Gastrocnemius medialis (tissue), 4 donors: ENCODE data around the gene VTI1A. TPM values are rescaled to one million over a fixed set of nuclear protein-coding genes. Genes with fewer than 3 reads are reported as not detected.

Experiments used
- ATAC-seq, 2 donors: fragments of 150-250 bp; one replicate each; pipeline ENCODE4 v1.9.1; 2016
- DNase-seq, 2 donors: peaks; one replicate each; pipeline ENCODE4 v3.0.0-alpha.2; 2019
- H3K27ac ChIP-seq, 4 donors: fragments of 200-600 bp; sonication (generic); 1 replicate in 1 of 4; 2 replicates in 3 of 4; pipeline ENCODE4 v1.5.1; 2016 to 2018; ENCODE audit warnings: mild to moderate bottlenecking in 2 of 4, moderate library complexity in 1 of 4
- H3K27me3 ChIP-seq, 3 donors: fragments of 200-600 bp; sonication (generic) in 2 of 3; 1 replicate in 1 of 3; 2 replicates in 2 of 3; pipeline versions ENCODE4 v1.5.1 to v1.6.0; 2016 to 2019; ENCODE audit warnings: mild to moderate bottlenecking in 1 of 3, moderate library complexity in 1 of 3
- H3K36me3 ChIP-seq, 2 donors: fragments of 200-600 bp; sonication (generic) in 1 of 2; one replicate each; pipeline ENCODE4 v1.5.1; 2017 to 2018
- H3K4me1 ChIP-seq, 2 donors: fragments of 200-600 bp; sonication (generic) in 1 of 2; one replicate each; pipeline ENCODE4 v1.5.1; 2016 to 2017; ENCODE audit warnings: mild to moderate bottlenecking in 2 of 2
- H3K4me3 ChIP-seq, 4 donors: fragments of 200-600 bp; sonication (generic) in 3 of 4; 1 replicate in 1 of 4; 2 replicates in 3 of 4; pipeline ENCODE4 v1.5.1; 2016 to 2019; ENCODE audit warnings: mild to moderate bottlenecking in 2 of 4
- H3K9me3 ChIP-seq, 3 donors: fragments of 200-600 bp; sonication (generic) in 2 of 3; 1 replicate in 1 of 3; 2 replicates in 2 of 3; pipeline ENCODE4 v1.5.1; 2016 to 2019
- POLR2A ChIP-seq, 2 donors: fragments of 450-650 bp; IDR thresholded peaks; one replicate each; pipeline ENCODE4 v1.6.1; 2017; ENCODE audit warnings: antibody characterized with exemption in 2 of 2, mild to moderate bottlenecking in 2 of 2, moderate library complexity in 2 of 2
- in situ Hi-C, 4 donors: fragments of 200-750 bp; cut with MboI; loops; one replicate each; pipeline versions ENCODE4 v1.15.0 to v1.8.0; 2017; ENCODE audit warnings: low sequenced_read_pairs in 4 of 4
- intact Hi-C: fragments of 100-400 bp; cut with DNase I; formaldehyde crosslinking; loops from one replicate; pipeline ENCODE4 v1.15.1; 2023; ENCODE audit warnings: low total_unique reads
- total RNA-seq, 4 donors: library from RNA; depleted of rRNA; stranded (reverse); fragments of >200 nt; gene quantifications; one replicate each; pipeline versions ENCODE4 v1.1.0 to v1.2.3, GENCODE V29; 2016
- TF ChIP-seq, protein P1 (sequence below), 5 experiments: fragments of 450-650 bp in 3 of 5; fragments of 200-600 bp in 2 of 5; sonication (generic) in 2 of 5; IDR thresholded peaks in 4 of 5; conservative IDR thresholded peaks in 1 of 5; 1 replicate in 4 of 5; 2 replicates in 1 of 5; pipeline ENCODE4 v1.5.1; 2016 to 2019; ENCODE audit warnings: antibody characterized with exemption in 5 of 5, mild to moderate bottlenecking in 3 of 5, moderate library complexity in 3 of 5

VTI1A gene
- total RNA-seq, 4 donors from 2014 or later: 26.5 to 51.2 (median 30.6) TPM

DNA sequence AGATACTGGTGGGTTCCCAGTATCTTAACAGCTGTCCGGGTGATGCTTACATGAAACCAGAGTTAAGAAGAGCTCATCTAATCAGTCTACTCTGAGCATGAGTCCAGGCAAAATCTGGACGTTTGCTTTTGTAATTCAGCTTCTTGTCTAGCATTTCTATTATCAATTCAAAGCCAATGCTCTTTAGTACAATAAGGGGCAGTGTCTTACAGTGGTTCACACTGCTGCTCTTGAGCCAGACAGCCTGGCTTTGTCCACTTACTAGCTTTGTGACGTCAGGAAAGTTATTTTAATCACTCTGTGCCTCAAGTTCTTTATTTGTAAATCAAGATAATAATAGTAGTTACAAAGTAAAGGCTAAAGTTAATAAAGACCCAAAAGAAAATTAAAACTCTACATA, 275.7 kb downstream of the VTI1A start:
- H3K4me3 ChIP-seq: no peak overlapping the region
- no peaks in the 10 kb centered on the region for H3K4me1 ChIP-seq
- H3K27ac ChIP-seq: no peak overlapping the region
- ATAC-seq (no peak), DNase-seq (no peak)
- no peaks in the 10 kb centered on the region for H3K9me3 ChIP-seq
- no peak for TF ChIP-seq POLR2A (IDR thresholded peaks at IDR 0.05)
- TF ChIP-seq, protein P1, sequence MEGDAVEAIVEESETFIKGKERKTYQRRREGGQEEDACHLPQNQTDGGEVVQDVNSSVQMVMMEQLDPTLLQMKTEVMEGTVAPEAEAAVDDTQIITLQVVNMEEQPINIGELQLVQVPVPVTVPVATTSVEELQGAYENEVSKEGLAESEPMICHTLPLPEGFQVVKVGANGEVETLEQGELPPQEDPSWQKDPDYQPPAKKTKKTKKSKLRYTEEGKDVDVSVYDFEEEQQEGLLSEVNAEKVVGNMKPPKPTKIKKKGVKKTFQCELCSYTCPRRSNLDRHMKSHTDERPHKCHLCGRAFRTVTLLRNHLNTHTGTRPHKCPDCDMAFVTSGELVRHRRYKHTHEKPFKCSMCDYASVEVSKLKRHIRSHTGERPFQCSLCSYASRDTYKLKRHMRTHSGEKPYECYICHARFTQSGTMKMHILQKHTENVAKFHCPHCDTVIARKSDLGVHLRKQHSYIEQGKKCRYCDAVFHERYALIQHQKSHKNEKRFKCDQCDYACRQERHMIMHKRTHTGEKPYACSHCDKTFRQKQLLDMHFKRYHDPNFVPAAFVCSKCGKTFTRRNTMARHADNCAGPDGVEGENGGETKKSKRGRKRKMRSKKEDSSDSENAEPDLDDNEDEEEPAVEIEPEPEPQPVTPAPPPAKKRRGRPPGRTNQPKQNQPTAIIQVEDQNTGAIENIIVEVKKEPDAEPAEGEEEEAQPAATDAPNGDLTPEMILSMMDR (IDR thresholded peaks at IDR 0.05 in 4 of 5, conservative IDR thresholded peaks at IDR 0.05 in 1 of 5): no peak
- no peaks in the 10 kb centered on the region for H3K27me3 ChIP-seq
- intact Hi-C loops (loop anchor here (5.0 to 10.0 kb wide), 2 partner anchors 405 to 662 kb away; no protein-coding TSS in a partner anchor), in situ Hi-C loops (loop anchor here in 3 of 4 donors (10.0 to 25.0 kb wide), 4 partner anchors 402 to 665 kb away; no protein-coding TSS in a partner anchor)
- H3K36me3 ChIP-seq: no peaks in the 10 kb centered on the region

DNA sequence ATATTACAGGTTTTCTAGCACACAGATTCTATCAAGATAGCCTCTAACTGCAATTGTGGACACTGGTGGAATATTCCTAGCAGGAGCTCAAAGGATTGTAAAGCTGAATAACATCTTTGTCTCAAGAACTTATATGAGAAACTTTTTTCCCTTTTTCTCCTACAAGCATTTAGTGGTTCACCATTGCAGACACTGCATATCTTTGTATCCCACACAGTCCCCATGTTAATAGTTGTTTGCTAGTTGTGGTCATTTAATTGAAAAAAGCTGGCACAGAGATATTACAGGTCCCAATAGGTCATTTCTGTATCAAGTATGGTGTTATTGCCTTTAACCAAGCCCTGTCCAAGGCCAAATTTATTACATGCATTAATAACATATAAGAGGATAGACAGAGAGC, 276.9 kb downstream of the VTI1A start:
- H3K9me3 ChIP-seq: no peaks in the 10 kb centered on the region
- ATAC-seq: no peak
- DNase-seq: no peak
- no peak overlapping the region for H3K4me3 ChIP-seq
- in situ Hi-C loops (loop anchor here in 3 of 4 donors (10.0 to 25.0 kb wide), 4 partner anchors 401 to 663 kb away; no protein-coding TSS in a partner anchor), intact Hi-C loops (loop anchor here (5.0 to 10.0 kb wide), 2 partner anchors 403 to 661 kb away; no protein-coding TSS in a partner anchor)
- no peaks in the 10 kb centered on the region for H3K27me3 ChIP-seq
- H3K27ac ChIP-seq: no peak overlapping the region
- TF ChIP-seq, protein P1 (IDR thresholded peaks at IDR 0.05 in 4 of 5, conservative IDR thresholded peaks at IDR 0.05 in 1 of 5): no peak
- no peak for TF ChIP-seq POLR2A (IDR thresholded peaks at IDR 0.05)
- no peaks in the 10 kb centered on the region for H3K36me3 ChIP-seq
- no peaks in the 10 kb centered on the region for H3K4me1 ChIP-seq

DNA sequence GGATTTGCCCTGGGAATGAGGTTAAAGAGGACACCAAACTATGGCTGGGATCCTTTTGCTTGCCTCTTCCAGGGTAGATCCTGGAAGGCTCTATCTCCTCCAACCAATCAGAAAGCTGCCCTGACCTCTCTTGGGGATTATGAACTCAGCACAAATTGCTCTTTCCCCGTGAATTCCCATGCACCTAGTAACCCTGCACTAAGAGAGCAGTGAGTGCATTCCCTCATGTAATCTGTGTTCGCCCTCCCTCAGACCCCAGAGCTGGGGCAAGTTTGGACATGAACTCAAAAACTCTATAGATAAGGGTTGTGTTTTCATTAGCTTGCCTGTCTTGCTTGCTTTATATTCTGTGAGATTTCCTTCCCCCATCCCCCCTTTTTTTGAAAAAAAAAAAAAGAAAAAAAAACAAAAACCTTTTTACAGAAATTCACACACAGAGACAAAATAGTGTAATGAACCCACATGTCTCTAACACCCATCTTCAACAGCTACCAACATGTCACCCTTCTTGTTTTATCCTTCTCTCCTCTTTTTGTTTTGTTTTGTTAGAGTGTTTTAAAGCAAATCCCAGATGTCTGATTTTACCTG, 277.5 kb downstream of the VTI1A start:
- Histone ChIP-seq H3K36me3 (no peaks in the 10 kb centered on the region), H3K27ac (no peak overlapping the region), H3K9me3 (no peaks in the 10 kb centered on the region), H3K4me1 (no peaks in the 10 kb centered on the region), H3K27me3 (no peaks in the 10 kb centered on the region), H3K4me3 (no peak overlapping the region)
- in situ Hi-C loops (loop anchor here in 3 of 4 donors (10.0 to 25.0 kb wide), 4 partner anchors 400 to 663 kb away; no protein-coding TSS in a partner anchor), intact Hi-C loops (loop anchor here (5.0 to 10.0 kb wide), 2 partner anchors 403 to 660 kb away; no protein-coding TSS in a partner anchor)
- no peak for ATAC-seq
- TF ChIP-seq, protein P1 (IDR thresholded peaks at IDR 0.05 in 4 of 5, conservative IDR thresholded peaks at IDR 0.05 in 1 of 5): no peak
- TF ChIP-seq POLR2A (IDR thresholded peaks at IDR 0.05): no peak
- DNase-seq: no peak

DNA sequence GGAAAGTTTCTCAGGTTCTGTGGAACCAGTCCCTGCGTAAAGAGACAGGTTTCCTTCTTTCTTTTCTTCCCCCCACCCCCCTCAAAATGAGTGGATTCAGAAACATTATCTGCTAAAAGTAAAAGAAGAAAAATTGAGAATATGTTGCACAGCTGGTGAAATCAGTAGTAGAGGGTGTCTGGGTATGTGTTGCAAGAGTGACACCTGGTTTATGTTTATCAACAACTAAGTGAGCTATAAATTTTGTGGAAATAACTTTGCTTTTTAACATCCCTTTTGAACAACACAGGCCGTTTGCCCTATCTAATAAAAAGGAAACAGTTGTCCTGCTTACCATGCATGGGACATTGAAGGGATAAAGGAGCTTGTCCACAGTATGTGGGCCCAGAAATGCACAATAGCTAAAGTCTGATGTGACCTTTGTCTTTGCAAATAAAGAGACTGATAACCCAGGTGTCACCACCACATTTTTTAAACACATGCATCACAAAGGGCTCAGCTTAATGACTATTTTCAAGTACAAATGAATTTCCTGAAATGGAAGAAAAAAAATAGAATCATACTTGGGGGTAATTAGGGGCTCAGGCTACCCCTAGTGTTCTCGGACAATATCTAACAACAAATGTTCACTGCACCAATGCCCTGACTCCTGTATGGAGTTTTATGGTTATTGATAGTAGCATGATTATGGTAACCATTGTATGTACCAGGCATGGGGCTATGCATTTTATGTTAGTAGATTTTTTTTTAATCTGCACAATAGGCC, 281.3 kb downstream of the VTI1A start:
- no peak overlapping the region for H3K4me3 ChIP-seq
- H3K4me1 ChIP-seq: peaks cover 0 to 4% of the 10 kb centered on the region in 2 donors
- no peaks in the 10 kb centered on the region for H3K27me3 ChIP-seq
- no peak overlapping the region for H3K27ac ChIP-seq
- ATAC-seq (no peak), DNase-seq (no peak)
- no peaks in the 10 kb centered on the region for H3K36me3 ChIP-seq
- no peaks in the 10 kb centered on the region for H3K9me3 ChIP-seq
- TF ChIP-seq POLR2A (IDR thresholded peaks at IDR 0.05): no peak
- TF ChIP-seq, protein P1 (IDR thresholded peaks at IDR 0.05 in 4 of 5, conservative IDR thresholded peaks at IDR 0.05 in 1 of 5): no peak
- intact Hi-C loops (loop anchor here (10.0 kb wide), 1 partner anchor 656 kb away; no protein-coding TSS in a partner anchor), in situ Hi-C loops (loop anchor here in 3 of 4 donors (10.0 to 25.0 kb wide), 3 partner anchors 384 to 646 kb away; no protein-coding TSS in a partner anchor)
